Jurkat, Clone E6-1 (cell line): Measurements from ENCODE around the gene ESPNL.

Experiments
- DNase-seq: peaks from one replicate; pipeline ENCODE4 v3.0.0-alpha.2; 2011; ENCODE audit warnings: low read depth, low spot score
- H3K4me3 ChIP-seq: 2 replicates; pipeline ENCODE4 v1.5.1; 2011; ENCODE audit warnings: mild to moderate bottlenecking, low read length, control low read depth, moderate library complexity

ESPNL gene

GRCh38 chr2:238095143-238095542 lies 5.0 kb upstream of the ESPNL start:
- DNase-seq = no peak
- no peak overlapping the region for H3K4me3 ChIP-seq

- DNase-seq = no peak
- H3K4me3 ChIP-seq = no peak overlapping the region
Observed at GRCh38 chr2:238096311-238097011, 3.7 kb upstream of the ESPNL start.

GRCh38 chr2:238097201-238097987 lies 2.7 kb upstream of the ESPNL start:
- no peak for DNase-seq

DNA sequence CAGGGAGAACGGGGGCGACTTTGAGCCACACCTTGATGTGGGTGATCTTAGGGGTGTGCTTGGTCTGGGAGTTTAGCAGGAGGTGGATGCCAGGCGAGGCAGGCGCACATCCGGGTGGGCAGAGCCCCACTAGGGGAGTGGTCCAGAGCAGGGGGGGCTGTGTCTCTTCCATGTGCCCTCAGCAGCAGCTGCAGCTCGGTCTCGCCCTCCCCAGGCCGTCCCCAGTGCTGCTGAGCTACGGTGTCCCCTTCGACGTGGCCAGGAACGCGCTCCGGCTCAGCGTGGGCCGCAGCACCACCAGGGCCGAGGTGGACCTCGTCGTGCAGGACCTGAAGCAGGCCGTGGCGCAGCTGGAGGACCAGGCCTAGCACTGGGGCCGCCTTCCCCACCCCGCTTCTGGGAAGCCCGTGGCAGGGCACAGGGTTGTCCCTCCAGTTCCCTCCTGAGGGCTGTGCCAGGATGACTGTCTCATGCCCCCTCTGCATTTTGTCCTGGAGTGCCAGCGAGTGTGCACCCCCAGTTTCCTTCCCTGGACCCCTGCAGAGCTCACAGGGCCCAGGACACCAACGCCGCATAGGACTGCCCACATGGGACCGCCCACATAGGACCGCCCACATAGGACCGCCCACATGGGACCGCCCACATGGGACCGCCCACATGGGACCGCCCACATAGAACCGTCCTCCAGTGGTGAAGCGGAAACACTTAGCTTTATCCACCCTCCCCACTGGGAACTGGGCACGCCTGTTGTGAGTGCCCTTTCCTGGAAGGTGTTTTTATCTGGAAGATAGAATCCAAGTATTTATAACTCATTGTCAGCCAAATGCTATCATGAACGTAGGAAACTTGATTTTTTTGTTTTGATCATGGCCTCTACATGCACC lies 1.9 kb upstream of the ESPNL start:
- H3K4me3 ChIP-seq = no peak overlapping the region

More at GRCh38 chr2:238097201-238097987, 2.7 kb upstream of the ESPNL start:
- H3K4me3 ChIP-seq = no peak overlapping the region

DNA sequence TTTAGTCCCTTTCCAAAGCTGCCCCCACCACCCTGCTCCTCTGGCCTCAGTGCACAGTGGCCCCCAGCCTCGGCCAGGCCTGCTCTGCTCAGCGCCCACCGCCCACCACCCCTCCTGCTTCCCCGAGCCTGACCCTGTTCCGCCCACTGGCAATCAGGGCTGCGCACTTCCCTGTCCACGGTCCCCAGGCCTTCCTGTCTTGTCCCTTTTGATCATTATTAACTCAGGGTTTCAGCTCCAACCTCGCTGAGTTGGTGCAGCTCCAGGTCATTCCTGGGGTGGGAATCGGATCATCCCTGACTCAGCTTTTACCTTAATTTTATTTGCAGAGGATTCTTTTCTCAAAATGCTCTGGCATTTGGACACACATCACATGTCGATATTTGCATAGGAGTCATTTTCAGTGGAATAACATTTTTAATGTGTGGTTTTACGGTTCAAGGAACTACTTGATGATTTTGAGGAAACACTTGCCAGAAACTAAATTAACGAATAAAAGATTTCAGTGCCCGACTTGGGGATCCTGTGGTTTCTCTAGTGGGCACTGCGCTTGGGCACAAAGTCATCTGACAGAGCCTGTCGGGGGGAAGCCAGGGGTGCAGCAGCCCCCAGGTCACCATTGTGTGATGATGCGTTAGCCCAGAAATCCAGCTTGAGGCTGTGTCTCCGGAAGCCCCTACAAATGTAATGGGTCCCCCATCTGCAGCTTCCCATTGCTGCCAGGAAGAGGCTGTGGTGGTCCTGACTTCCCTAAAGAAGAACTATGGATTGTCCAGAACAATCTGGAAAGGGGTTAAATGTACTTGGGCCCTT lies 1.0 kb upstream of the ESPNL start:
- DNase-seq = no peak
- H3K4me3 ChIP-seq = no peak overlapping the region

More for the DNA sequence above, 1.9 kb upstream of the ESPNL start:
- no peak for DNase-seq

GRCh38 chr2:238099714-238100048 lies 459 bp upstream of the ESPNL start:
- no peak for DNase-seq
- H3K4me3 ChIP-seq = no peak overlapping the region

DNA sequence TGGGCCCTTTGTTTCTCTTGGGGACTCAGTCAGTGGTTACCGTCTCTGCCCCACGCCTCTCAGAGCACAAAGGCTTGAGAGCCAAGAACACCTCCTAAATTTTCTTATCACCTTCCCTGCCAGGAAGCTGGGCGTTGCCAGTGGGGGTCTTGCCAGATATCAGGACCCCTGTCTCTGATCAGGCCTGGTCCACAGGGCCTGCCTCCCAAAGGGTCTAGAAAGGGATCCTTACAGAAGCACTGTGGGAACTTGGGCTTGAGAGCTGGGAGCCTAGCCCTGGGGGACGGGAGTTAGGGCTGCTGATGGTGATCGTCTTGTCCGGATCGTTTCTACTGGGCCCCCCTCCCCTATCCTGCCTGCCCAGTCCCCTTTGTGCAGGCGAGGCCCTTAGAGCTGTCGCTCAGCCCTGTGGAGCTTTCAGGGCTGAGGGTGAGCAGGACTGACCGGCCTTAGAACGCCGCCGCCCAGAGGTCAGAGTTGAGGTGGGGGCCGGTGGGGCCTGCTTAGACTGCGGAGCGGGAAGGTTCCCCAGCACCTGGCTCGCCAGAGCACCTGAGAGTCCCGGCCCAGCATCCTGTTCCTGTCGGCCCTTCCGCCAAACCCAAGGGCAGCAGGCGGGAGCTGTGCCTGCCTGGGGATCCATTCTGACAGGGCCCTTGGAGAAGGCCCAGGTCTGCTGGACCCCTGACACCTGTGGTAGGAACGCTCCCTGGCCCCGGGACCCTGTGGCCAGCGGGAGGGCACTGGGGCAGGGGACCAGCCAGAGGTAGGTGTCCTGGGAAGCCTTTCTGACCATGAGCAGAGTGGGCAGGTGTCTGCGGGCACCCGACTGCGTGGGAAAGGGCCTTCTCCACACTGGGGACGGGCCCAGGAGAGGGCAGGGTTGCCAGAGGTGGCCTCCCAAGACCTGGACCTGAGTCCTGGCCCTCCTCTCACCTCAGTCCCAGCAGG lies 956 bp downstream of the ESPNL start:
- DNase-seq = no peak
- H3K4me3 ChIP-seq = no peak overlapping the region

- DNase-seq = no peak
Observed at GRCh38 chr2:238101891-238102841, 2.0 kb downstream of the ESPNL start.

DNA sequence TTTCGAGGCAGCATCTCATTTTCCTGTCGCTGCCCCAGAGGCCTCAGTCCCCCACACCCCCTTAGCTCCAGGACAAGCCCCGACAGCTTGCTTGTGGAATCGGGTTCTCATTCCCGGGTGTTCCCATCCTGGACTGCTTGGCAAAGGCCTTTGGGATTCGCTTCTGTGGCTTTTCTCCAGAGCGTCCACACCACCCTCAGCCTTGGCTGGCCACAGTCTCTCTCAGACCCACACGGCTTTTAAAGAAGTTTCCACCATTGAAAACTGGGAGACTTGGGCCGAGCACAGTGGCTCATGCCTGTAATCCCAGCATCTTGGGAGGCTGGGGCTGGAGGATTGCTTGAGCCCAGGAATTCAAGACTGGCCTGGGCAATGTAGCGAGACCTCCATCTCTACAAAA lies 2.7 kb downstream of the ESPNL start:
- DNase-seq = no peak
- no peak overlapping the region for H3K4me3 ChIP-seq

More at GRCh38 chr2:238101891-238102841, 2.0 kb downstream of the ESPNL start:
- H3K4me3 ChIP-seq = no peak overlapping the region

DNA sequence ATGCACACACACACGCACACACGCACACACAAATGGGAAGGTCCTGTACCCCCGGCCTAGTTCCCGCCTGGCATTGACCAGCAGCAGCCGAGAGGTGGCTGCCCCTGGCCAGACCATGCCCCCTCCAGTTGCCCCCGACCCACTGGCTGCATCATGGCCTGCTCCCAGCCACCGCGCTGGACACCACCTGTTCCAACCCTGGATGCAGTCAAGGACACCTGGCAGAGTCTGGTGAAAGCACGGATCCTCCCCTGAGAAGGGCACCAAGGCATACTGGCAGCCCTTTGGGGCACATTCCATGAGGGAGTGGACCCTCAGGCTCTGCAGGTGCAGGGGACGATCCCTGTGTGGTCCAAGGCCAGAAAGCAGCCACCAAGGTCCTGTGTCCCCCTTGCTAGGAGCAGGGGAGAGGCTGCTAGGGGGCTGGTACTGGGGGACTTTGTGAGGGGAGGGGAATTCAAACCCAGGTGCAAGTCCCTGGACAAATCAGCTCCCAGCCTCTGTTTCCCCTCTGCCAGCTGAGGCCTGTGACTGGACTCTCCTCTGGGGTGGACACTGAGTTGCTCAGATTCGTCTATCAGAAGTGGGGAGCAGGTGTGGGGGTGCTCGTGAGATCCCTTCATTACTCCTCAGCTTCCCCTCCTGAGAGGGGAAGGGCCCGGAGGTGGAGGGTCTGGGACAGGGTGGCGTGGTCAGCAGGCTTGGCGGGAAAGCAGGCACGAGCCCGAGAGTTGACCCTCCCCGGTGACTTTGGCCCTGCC lies 3.5 kb downstream of the ESPNL start:
- H3K4me3 ChIP-seq = no peak overlapping the region
- no peak for DNase-seq

GRCh38 chr2:238104226-238104690 lies 4.1 kb downstream of the ESPNL start:
- DNase-seq = no peak
- no peak overlapping the region for H3K4me3 ChIP-seq

DNA sequence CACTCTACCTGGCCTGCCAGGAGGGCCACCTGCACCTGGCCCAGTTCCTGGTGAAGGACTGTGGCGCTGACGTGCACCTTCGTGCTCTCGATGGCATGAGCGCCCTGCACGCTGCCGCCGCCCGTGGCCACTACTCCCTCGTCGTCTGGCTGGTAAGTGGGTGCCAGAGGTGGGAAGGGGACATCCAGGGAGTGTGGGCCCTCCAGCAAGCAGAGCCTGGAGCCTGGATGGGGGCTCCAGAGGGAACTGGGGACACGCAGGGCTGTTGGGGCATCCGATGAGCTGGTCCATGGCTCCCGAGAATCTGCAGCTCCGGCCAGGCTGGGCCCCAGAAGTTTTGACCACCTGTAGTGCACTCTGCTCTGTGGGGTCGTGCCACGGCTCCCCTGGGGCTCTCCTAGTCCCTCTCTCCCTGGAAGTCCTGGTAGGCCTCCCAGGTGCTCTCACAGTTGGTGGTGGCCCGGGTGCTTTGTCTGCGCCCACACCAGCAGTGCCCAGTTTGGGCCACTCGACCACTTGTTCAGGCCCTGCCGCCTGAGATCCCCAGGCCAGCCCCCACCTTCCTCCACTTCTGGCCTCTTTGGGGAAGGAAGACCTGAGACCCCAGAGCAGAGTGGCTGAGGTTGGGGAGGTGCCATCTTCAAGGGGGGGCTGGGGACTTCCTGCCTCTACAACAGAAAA lies 4.7 kb downstream of the ESPNL start:
- DNase-seq = no peak
- no peak overlapping the region for H3K4me3 ChIP-seq

GRCh38 chr2:238105506-238106338 lies 5.6 kb downstream of the ESPNL start:
- no peak for DNase-seq

DNA sequence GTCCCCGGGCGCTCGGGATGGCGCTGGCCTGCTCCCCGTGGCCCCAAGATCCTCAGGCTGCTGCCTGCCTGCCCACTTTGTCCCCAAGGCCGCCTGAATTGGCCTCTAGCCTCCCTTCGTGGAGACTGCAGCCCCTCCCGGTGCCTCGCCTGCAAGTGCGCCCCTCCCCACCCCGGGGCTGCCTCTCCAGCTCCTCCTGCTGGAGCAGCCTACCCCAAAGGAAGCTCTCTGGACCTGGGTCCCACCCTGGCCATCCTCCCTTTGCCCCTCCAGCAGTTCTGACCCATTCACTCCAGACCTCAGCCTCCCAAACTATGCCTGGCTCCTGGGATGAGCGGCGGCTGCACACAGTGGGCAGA lies 6.2 kb downstream of the ESPNL start:
- DNase-seq = no peak
- no peak overlapping the region for H3K4me3 ChIP-seq

More at GRCh38 chr2:238105506-238106338, 5.6 kb downstream of the ESPNL start:
- H3K4me3 ChIP-seq = no peak overlapping the region
